ENCODE results near the gene PIAS4.

PIAS4 gene

GRCh38 chr19:4043401-4043800 is 35.9 kb downstream of the PIAS4 start:
- no peak for DNase-seq

DNA sequence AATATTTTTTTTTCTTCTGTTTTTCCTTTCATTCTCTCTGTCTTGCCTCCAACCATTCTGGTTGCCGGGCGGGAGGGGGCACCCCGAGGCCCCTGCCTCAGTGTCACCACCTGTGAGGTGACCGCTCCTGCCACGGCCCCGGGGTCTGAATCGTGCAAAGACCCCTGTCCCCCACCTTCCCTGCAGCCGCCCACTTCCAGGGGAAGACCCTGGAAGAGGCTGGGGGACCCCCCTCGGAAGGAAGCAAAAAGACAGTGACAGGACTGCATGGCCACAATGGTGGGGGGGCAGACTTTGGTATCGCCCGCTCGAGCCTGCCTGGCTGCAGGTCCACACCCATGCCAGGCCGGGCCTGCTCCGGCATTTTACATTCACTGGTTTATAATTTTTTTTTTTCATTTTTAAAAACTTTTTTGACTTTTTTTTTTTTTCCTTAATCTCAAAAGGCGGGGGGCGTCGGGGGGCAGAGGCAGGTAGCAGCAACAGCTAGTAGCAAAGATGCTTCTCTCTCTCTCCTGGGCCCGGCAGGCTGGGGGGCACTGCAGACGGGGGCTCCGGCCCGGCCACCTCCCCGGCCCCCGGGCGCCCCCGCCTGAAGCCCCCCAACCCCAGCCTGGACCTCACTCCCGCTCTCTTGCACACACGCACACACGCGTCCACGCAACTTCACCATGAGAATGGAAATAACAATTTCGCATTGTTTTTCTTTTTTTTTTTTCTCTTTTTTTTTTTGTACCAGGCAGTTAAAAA is 36.6 kb downstream of the PIAS4 start:
- no peak for DNase-seq

GRCh38 chr19:4044990-4045465 is 37.5 kb downstream of the PIAS4 start:
- DNase-seq: no peak

- DNase-seq: no peak
These were observed 38.2 kb downstream of the PIAS4 start for GRCh38 chr19:4045597-4046361.

DNA sequence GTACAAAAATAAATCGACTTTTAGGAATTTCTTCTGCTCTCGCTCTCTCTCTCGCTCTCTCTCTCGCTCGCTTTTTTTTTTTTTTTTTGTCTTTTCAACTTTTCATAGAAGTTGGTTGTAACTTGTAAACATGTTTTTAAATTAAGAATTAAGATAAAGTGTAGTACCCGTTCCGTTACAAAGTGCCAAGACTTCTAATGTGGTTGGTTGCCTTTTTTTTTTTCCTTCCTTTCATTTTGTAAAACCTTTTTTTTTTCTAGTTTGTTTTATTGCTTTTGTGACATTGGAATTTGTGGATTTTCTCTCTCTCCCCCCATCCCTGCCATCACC is 38.8 kb downstream of the PIAS4 start:
- no peak for DNase-seq

GRCh38 chr19:4046946-4047683 is 39.6 kb downstream of the PIAS4 start:
- no peak for DNase-seq

DNA sequence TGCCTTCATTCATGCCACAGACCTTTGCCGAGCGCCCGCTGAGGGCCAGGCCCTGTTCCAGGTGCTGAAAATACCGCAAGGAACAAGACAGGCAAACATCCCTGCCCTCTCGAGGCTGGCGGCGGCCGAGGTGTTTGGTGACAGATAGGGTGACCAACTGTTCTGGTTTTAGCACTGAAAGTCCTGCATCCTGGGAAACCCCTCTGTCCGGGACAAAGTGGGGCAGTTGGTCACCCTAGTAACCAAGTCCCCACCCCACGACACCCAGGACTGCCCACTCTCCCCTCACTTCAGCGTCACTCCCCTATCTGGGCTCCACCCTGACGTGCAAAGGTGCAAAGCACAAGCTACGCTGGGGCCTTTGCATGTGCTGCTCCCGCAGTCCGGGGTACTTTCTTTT is 41.9 kb downstream of the PIAS4 start:
- no peak for DNase-seq

- no peak for DNase-seq
These were observed 43.9 kb downstream of the PIAS4 start for GRCh38 chr19:4051175-4052101.

GRCh38 chr19:4052114-4052992 is 44.8 kb downstream of the PIAS4 start:
- no peak for DNase-seq

DNA sequence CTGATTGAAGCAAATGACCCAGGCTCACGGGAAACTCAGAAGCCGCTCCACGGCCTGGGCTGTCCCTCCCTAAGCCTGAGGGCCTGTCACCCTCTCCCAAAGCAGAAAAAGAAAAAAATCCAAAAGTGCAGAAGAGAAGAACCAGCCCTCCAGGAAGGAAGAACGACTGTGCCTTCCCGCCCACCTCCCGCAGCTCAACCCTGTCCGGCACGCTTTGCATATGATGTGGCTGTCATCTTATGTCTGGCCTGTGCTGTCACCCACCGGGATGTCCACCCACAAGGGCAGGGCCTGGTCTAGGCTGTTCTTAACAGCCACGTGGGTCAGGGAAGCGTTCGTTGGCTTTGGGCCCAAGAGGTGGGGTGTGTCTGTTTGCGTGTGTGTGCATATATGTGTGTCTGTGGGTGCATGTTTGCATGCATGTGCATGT is 45.5 kb downstream of the PIAS4 start:
- no peak for DNase-seq

GRCh38 chr19:4053423-4054324 is 46.1 kb downstream of the PIAS4 start:
- DNase-seq: no peak

DNA sequence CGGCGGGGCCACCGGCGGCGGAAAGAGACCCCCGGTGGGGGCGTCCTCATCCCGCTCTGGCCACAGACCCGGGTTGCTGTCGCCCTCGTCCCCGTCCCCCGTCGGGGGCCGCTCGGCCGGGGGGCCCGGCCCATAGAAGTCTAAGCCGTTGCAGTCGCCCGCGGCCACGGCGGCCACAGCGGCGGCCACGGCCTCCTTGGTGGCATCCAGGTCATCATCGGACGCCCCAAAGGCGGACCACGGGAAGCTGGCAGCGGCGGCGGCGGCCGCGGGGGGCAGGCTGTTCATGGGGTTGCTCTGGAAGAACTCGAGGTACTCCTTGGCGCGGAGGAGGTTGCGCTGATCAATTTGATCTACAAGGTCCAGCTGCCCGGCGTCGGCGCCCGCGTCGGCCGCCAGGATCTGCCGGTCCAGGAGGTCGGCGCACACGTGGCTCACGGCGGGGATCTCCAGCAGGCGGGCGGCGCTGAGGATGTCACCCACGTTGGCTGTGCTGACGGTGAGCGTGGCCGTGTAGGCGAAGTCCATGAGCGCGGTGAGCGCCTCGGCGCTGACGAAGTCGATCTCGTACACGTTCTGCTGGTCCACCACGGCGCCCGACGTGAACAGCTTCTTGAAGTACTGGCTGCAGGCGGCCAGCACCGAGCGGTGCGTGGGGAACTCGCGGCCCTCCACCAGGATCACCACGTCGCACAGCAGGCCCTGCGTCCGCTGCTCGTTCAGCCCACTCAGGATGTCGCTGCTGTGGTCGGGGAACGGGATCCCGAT is 47.1 kb downstream of the PIAS4 start:
- no peak for DNase-seq

DNA sequence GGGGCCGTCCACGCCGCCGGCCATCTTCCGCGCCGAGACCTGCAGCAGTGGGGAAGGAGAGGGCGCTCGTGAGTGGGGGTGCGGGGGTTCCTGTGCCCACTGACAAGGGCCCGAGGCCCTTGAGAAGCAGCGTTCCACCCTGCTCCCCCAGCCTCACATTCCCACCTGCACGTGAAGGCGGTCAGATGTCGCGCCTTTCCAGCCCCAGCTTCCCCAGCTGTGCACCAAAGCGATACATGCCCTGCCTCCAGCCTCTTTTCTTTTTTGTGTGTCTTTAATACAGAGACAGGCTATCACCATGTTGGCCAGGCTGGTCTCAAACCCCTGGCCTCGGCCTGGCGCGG is 47.6 kb downstream of the PIAS4 start:
- DNase-seq: no peak

DNA sequence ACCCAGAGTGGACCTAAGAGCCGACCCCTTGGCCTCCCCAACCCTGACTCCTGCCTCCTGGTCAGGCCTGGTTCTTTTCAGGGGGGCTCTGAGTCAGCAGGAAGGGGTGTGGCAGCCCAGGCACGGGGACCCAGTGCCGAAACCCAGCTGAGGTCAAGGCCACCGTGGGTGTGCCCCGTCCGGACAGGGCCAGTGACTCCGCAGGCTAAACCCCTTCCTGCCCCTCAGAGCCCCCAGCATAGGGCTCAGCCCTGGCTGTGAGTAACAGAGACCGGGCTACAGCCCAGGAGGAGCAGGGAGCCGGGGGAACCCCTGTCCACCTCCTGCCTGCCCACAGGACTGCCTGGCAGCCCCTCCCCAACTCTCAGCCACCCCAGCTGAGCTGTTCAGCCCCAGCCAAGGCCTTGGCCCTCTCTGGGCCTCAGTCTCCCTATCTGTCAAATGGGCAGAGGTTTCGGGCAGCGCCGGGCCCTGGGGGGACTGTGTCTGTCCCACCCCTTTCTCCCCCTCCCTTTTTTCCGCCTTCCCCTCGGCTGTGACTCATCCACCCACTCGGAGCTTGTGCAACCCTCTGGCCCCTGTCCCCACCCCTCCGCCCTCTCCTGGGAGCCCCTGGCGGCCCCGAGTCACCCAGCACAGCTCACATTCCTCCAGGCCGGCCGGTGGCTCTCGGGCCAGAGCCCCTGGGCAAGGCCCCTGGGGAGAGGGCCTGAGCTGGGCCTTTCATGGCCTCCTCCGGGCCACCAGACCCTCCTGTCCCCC is 50.6 kb downstream of the PIAS4 start:
- no peak for DNase-seq

DNA sequence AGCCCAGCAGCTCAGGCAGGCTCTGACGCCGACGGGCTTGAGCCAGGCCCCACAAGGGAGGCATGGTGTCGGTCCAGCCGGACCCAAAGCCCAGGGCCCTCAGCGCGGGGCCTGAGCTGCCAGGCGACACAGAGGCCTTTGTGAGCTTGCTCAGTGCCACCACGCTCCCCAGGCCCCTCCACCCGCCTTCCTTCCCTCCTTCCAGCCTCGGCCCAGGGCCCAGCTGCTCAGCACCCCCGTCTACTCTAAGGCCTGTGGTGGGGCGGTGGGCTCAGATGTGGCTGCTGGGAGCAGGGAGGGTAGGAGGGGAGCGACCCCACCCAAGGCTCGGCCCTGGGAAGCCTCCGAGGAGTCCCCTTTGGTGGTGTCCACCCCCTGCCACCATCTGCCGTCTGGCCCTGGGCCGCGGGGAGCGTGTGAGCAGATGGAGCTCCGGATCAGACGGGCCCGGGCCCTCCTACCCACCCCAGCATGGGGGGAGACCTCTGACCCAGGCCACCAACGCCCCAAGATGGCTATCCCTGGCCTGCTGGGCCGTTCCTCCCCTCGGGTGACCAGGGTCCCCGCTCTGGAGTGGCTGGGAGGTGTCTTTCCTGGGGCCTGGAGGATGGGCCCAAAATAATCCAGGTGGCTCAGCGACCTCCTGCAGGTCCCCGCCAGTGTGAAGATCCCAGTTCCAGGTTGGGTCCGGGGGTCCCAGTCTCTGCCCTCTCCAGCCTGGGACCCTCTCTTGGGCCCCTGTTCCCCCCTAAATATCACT is 51.3 kb downstream of the PIAS4 start:
- DNase-seq: no peak

GRCh38 chr19:4059453-4059871 is 51.9 kb downstream of the PIAS4 start:
- no peak for DNase-seq

DNA sequence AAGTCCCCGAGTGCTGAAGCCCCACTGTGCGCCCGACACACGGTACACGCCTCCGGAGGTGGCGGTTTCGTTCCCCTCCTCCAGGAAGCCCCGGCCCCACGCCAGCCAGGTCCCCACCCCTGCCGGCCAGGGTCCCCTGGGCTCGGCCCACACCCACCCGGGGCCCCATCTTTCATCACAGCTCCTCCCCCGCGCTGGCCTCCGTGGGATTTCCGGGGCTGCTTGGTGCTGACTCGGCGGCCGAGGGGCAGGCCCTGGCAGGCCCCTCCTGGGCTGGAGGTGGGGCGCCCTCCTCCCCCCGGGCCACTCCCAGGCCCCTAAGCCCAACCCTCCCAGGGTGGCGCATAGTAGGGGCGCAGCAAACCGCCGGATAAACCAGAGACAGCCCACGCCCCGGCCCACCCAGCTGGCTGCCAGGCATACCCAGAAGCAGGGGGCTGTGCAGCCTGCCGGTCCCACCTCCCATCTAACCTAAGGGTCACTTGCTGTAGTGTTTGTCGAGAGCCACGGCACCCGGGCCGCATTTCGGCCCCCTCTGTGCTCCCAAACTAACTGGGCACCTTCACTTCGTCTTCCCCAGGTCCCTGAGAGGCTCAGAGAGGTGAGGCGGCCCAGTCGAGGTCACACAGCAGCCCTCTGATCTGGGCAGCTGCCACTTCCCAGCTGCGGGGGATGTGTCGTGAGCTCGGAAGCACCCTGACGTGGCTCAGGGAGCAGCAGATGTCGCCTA is 52.5 kb downstream of the PIAS4 start:
- DNase-seq: no peak
